ENCODE results near the gene CARTPT. TPM values are rescaled to one million over a fixed set of nuclear protein-coding genes. Genes with fewer than 3 reads are reported as not detected.

CARTPT gene
- total RNA-seq, 2 donors from 2014 or later = not detected

Other genes starting within 250 kb of the CARTPT start
- gene MCCC2, start 131.9 kb upstream of the CARTPT start, total RNA-seq = 10 to 100 TPM; 52.5 to 54.8 TPM